Right lobe of liver (tissue), 4 donors: ENCODE data around the gene UPB1.

Experiments
- POLR2A ChIP-seq: fragments of 450-650 bp; IDR thresholded peaks from one replicate; pipeline ENCODE4 v1.6.1; 2017; ENCODE audit warnings: antibody characterized with exemption, mild to moderate bottlenecking
- TF ChIP-seq, protein P1 (sequence below), 4 donors: fragments of 200-600 bp in 3 of 4; fragments of 450-650 bp in 1 of 4; IDR thresholded peaks; one replicate each; pipeline versions ENCODE4 v1.5.1 to v1.8.0; 2016 to 2022; ENCODE audit warnings: antibody characterized with exemption in 4 of 4, mild to moderate bottlenecking in 2 of 4
- donor health status: DM: no; HTN: no; CAD: no.
- donor health status: DM: no; HTN: no; CAD: no.
- donor health status: DM: no; HTN: yes; CAD: no.

GRCh38 chr22:24483976-24484545 lies 11.1 kb upstream of the UPB1 start:
- TF ChIP-seq POLR2A = no peak
- TF ChIP-seq, protein P1, sequence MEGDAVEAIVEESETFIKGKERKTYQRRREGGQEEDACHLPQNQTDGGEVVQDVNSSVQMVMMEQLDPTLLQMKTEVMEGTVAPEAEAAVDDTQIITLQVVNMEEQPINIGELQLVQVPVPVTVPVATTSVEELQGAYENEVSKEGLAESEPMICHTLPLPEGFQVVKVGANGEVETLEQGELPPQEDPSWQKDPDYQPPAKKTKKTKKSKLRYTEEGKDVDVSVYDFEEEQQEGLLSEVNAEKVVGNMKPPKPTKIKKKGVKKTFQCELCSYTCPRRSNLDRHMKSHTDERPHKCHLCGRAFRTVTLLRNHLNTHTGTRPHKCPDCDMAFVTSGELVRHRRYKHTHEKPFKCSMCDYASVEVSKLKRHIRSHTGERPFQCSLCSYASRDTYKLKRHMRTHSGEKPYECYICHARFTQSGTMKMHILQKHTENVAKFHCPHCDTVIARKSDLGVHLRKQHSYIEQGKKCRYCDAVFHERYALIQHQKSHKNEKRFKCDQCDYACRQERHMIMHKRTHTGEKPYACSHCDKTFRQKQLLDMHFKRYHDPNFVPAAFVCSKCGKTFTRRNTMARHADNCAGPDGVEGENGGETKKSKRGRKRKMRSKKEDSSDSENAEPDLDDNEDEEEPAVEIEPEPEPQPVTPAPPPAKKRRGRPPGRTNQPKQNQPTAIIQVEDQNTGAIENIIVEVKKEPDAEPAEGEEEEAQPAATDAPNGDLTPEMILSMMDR (IDR thresholded peaks at IDR 0.05) = no peak
